GM12874 (cell line): ENCODE measurements around the gene PYGM.

ENCODE experiments used
- CTCF ChIP-seq: IDR thresholded peaks from 2 replicates; pipeline ENCODE4 v1.5.1; 2011; ENCODE audit warnings: low read depth, mild to moderate bottlenecking, control low read depth, low read length, moderate library complexity; ENCODE audit not compliant: insufficient read depth

Gene PYGM

GRCh38 chr11:64770120-64770519 is 10.3 kb upstream of the PYGM start:
- TF ChIP-seq CTCF, result no peak

GRCh38 chr11:64769283-64769682 is 9.5 kb upstream of the PYGM start:
- no peak for TF ChIP-seq CTCF

GRCh38 chr11:64768300-64768694 is 8.5 kb upstream of the PYGM start:
- TF ChIP-seq CTCF, result no peak

- peak; percentile 86 for TF ChIP-seq CTCF
Observed at GRCh38 chr11:64767344-64768299, 7.8 kb upstream of the PYGM start.

GRCh38 chr11:64766881-64767280 is 7.1 kb upstream of the PYGM start:
- no peak for TF ChIP-seq CTCF

- TF ChIP-seq CTCF, result no peak
Observed at GRCh38 chr11:64765851-64766665, 6.3 kb upstream of the PYGM start.

- no peak for TF ChIP-seq CTCF
Observed at GRCh38 chr11:64765291-64765850, 5.6 kb upstream of the PYGM start.
